LNCaP clone FGC (cell line): ENCODE data around the gene PPP2R5E.
"Not testable (repeated sequence)": the region's sequence is repeated elsewhere in the genome, so short reads cannot be mapped to it uniquely, and the experiment has no call there.

Source experiments
- DNase-seq: peaks from one replicate; pipeline ENCODE4 v3.0.0-alpha.2; 2011; ENCODE audit warnings: low read depth
- H3K4me3 ChIP-seq: 2 replicates; pipeline ENCODE4 v1.5.1; 2011; ENCODE audit warnings: mild to moderate bottlenecking, low read depth, low read length, control low read depth
- CTCF ChIP-seq: IDR thresholded peaks from 2 replicates; pipeline ENCODE4 v1.5.1; 2012; ENCODE audit warnings: mild to moderate bottlenecking; ENCODE audit not compliant: control insufficient read depth, insufficient read depth; ENCODE audit errors: extremely low read depth

Gene PPP2R5E

DNA sequence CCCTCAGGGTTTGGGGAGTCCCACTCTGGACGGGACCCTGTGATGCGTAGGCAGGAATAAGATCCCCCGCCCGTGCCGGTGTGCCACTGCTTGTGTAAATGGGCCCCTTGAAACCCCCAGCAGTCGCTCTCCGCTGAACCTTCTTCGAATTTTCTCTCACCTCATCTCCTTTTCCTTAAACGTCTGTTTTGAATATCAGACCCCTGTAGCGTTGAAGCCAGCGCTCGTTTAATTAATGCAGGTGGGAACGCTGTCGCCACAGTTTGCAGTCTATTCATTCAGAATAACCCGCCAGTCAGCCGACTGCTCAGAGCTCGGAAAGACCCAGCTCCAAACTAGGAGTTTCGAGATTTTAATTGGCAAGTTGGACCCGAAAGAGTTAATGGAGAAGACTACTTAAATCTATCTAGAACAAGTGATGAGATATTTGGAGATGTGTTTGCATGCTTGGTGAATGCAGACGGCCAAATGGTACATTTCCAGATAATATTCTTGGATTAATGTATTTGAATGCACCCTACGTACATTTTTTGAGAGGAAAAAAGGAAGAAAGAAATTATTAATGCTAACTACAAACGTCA lies 739 bp upstream of the PPP2R5E start:
- no peak for DNase-seq
- TF ChIP-seq CTCF: no peak
- H3K4me3 ChIP-seq: peak overlapping the region; percentile 82

DNA sequence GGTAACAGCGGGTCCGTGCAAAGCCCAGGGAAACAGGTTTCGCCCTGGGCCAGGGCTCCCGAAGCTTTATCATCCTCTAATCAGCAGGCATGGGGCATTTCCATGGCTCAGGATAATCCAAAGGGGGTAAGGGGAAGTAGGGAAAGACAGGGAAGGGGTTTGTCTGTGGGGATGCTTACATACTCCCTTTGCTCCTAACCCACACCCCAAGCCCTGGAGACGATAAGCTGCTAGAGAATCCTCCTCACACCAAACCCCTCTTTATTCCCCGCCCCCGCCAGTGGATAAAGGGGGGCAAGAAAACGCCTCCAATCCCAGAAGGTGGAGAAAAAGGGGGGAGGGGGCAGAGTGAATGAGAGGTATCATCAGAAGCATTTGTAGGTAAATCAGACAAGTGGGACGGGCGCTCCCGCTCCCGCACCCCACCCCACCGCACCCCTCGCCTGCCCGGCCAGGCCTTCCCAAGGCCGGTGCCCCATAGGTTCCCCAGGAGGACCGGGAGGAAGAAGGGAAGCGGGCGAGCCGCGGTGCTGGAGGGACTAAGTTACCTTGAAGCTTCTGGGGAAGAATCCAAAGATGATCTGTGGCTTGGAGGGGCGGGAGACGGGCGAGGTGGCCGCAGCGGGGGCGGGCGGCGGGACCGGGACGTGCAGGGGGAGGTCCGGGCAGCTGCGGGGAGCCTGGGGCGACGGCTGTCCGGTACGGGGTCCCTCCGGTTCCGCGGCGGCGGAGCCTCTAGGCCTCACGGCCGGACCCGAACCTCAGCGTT lies 762 bp downstream of the PPP2R5E start:
- H3K4me3 ChIP-seq: peak overlapping the region; percentile 82
- DNase-seq: no peak
- no peak for TF ChIP-seq CTCF

GRCh38 chr14:63535918-63536317 lies 7.3 kb downstream of the PPP2R5E start:
- no peak for TF ChIP-seq CTCF
- no peak for DNase-seq
- H3K4me3 ChIP-seq: no peak overlapping the region

GRCh38 chr14:63533474-63533873 lies 9.7 kb downstream of the PPP2R5E start:
- H3K4me3 ChIP-seq: no peak overlapping the region
- TF ChIP-seq CTCF: no peak
- no peak for DNase-seq

- no peak overlapping the region for H3K4me3 ChIP-seq
- no peak for TF ChIP-seq CTCF
- DNase-seq: no peak
Observed at GRCh38 chr14:63524537-63525155, 18.5 kb downstream of the PPP2R5E start.

GRCh38 chr14:63523735-63524426 lies 19.3 kb downstream of the PPP2R5E start:
- DNase-seq: no peak
- TF ChIP-seq CTCF: no peak

DNA sequence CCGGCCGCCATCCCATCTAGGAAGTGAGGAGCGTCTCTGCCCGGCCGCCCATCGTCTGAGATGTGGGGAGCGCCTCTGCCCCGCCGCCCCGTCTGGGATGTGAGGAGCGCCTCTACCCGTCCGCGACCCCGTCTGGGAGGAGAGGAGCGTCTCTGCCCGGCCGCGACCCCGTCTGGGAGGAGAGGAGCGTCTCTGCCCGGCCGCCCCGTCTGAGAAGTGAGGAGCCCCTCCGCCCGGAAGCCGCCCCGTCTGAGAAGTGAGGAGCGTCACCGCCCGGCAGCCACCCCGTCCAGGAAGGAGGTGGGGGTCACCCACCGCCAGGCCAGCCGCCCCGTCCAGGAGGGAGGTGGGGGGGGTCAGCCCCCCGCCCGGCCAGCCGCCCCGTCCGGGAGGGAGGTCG lies 20.7 kb downstream of the PPP2R5E start:
- DNase-seq, H3K4me3 ChIP-seq: not testable (repeated sequence)

More at GRCh38 chr14:63523735-63524426, 19.3 kb downstream of the PPP2R5E start:
- H3K4me3 ChIP-seq: no peak overlapping the region
